HG03575 (cell line): ENCODE measurements around the gene CPPED1.
"Not testable (repeated sequence)": the region's sequence is repeated elsewhere in the genome, so short reads cannot be mapped to it uniquely, and the experiment has no call there.

Source experiments
- ATAC-seq: cut with Tn5 transposase; IDR thresholded peaks from one replicate; pipeline ENCODE4 v1.9.1; 2021; ENCODE audit not compliant: unreplicated experiment, insufficient number of reproducible peaks, low FRiP score; ENCODE audit errors: extremely low read depth

The CPPED1 gene

DNA sequence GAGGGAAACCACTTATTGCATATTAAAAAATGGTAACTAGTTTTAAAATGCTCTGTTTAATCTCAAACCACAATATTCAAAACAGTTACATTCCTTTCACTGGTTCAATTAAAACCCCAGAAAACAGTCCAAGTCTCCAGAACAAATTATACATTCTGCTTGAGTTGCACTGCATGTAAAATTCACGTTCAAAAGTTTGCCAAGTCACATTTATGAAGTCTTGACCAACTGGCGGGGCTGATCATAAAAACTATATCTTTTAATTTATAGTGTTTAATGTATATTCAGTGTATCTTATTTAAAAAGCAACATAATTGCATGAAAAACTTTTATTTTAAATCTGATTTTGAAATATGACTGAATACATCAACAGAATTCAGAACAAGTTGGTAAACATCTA, 25.0 kb downstream of the CPPED1 start:
- no peak for ATAC-seq

DNA sequence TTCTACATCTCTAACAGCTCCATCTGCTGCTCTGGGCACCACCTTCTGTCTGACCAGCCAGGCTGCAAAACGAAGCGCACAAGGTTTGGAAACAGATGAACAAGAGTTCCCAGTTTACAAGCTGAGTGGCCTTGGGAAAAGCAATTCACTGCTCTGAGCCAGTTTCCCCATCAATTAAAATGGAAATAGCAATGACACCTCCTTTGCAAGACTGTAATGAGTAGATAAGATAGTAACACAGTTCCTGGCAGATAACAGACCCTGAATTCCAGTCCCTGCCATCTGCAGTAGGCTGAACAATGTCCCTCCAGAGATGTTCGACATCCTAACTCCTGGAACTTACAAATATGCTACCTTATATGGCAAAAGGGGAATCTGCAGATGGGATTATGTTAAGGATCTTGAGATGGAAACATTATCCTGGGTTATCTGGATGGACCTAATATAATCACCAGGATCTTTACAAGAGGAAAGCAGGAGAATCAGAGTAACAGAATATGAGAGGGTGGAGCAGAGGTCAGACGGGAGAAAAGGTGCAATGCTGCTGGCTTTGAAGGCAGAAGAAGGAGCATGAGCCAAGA, 27.9 kb downstream of the CPPED1 start:
- no peak for ATAC-seq

DNA sequence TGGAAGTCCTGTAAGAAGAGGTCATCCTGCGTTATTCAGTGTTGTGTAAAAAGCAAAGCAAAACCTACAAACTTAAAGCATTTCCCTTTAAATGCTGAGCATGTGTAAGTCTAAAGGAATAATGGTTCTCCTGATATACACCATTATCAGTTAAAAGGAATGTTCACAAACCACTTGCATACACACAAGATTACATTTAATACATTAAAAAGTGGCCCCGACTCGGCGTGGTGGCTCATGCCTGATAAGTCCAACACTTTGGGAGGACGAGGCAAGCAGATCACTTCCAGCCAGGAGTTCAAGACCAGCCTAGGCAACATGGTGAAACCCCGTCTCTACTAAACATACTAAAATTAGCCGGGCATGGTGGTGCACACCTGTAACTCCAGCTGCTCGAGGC, 30.5 kb downstream of the CPPED1 start:
- no peak for ATAC-seq

DNA sequence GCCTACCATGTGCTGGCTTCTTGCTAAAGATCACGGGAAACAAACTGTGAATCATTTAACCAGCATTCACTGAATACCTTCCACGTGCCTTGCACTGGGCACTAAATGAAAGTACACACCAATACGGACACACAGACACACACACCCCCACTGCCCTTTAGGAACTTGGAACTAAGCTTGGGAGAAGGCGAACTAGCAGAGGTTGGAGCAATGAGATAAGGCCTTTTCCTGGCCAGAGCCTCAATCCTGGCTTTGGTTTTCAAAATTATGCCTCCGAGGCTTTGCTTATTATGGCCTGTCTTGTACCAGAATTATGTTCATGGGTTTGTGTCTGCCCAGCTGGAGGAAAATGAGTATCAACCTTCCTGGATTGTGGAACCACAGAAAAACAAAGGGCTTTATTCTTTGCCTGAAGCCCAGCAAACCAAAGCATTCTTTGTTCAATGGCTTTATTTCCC, 32.3 kb downstream of the CPPED1 start:
- no peak for ATAC-seq

DNA sequence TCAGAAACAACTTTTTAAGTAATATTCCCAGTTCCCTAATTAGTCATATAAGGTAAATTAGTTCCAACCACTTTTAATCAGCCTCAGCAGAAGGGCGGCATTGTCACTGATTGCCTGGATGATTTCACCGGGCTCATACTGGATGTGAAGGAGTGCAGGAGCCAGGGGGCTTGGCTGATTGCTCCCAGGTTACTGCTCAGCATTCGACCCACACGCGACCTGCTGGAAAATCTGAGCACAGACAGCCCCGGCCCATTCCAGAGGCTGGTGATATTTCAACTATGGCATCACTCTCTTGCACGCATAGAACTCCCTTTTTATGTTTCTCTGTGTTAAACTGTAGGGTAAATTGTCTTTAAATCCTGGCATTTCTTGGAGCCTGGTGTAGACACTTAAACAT, 34.2 kb downstream of the CPPED1 start:
- ATAC-seq, result no peak

DNA sequence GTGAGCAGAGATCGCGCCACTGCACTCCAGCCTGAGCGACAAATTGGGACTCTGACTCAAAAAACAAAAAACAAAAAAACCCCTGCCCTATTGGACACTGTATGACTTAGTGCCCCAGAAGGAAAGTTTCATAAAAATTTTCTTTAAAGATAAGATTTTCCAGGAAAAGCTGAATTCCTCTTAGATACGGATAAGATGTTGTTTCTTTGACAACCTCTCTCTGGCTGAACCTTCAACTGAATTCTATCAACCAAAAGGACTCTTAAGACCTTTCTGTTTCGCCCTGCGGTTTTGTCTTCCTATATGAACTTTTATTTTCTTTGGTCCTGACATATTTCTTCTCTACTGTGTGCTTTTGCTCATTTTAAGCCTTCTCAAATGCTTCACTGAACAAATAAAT, 35.8 kb downstream of the CPPED1 start:
- ATAC-seq, result no peak

DNA sequence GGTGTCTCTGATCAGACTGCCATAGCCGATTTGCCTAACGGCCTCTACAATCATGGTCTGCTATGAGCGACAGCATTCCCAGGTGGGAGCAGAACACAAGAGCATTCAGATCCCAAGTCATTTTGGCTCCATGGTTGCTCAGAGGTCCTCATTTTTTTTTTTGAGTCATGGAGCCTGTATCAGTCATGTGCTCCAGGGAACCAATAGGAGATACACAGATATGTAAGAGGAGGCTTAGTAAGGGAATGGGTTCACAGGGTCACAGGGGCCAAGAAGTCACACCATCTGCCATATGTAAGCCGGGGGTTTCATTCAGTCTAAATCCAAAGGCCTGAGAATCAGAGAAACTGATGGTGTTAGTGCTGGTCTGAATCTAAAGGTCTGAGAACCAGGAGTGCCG, 36.8 kb downstream of the CPPED1 start:
- ATAC-seq, result no peak

DNA sequence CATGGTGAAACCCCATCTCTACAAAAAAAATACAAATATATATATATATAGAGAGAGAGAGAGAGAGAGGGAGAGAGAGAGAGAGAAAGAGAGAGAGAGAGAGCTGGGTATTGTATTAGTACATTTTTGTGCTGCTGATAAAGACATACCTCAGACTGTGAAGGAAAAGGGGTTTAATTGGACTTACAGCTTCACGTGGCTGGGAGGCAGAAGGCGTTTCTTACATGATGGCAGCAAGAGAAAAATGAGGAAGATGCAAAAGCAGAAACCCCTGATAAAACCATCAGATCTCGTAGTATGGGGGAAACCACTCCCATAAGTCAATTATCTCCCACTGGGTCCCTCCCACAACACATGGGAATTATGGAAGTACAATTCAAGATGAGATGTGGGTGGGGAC, 37.5 kb downstream of the CPPED1 start:
- not testable (repeated sequence) for ATAC-seq

DNA sequence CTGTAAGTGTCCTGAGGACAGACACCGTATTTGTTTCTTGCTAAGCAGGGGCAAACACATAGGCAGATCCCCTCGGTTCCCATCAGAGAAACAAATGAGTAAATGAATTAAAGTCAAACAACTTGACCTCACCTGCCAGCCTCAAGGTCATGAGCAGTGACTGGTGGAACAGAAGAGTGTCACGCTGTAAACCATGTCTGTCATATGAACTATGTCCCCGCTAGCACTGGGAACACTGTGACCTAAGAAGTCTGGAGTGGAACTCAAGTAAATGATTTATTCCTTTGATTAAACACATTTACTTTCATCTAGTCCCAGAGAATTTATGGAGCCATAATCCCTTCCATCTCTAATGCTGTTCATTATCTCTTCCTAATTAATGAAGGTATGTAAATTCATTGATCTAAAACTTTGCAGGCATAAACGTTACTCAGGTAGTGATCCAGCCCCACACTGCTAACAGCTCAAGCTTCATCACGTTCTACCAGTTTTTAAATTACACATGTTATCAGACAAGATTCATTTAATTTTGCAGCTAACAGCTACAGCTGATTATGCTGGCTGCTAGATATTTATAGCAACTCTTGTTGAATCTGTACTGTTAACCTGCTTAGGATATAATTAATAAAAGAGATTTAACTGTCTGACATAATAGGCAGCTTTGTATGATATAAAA, 38.7 kb downstream of the CPPED1 start:
- no peak for ATAC-seq

DNA sequence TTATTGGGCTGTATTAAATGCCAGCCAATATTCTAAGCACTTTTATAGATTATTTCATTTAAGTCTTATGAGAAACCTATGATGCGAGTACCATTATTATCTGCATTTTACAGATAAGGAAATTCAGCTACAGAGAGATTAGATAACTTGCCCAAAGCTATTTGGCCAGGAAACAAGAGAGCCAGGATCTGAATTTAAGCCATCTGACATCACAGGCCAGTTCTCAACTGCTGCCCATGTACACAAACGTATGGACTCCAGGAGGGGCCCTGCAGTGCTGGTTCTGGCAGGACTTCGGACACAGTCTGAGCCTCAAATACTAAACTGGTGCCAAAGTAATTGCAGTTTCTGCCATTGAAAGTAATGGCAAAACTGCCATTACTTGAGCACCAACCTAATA, 40.2 kb downstream of the CPPED1 start:
- ATAC-seq, result no peak

DNA sequence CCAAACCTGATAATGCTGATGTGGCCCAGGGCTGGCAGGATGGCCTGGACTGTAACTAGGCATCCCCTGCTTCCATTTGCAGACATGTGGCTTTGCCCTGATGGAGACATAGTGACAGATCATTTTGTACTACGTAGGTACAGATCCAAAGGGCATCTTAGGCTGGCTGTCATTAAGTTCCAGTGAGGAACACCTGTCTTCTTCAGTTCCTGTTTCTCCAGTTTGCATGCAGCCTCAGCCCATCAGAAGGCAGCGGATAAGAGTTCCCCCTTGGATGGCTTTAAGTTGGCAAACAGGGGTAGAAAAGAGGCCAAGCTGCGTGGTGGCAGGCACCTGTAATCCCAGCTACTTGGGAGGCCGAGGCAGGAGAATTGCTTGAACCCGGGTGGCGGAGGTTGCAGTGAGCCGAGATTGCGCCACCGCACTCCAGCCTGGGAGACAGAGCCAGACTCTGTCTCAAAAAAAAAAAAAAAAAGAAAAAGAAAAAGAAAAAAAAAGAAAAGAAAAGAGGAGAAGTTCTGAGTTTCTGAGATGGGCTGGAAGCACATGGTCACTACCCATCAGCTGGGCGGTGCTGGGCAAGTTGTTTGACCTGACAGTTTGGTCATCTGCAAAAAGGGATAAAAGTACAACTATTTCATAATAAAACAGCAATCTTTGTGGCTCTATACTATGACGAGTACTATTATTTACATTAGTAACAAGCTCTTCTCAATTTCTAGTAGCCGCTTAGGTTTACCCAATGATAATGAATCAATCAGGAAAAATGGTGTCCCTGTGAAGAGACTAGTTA, 42.7 kb downstream of the CPPED1 start:
- ATAC-seq, result no peak

DNA sequence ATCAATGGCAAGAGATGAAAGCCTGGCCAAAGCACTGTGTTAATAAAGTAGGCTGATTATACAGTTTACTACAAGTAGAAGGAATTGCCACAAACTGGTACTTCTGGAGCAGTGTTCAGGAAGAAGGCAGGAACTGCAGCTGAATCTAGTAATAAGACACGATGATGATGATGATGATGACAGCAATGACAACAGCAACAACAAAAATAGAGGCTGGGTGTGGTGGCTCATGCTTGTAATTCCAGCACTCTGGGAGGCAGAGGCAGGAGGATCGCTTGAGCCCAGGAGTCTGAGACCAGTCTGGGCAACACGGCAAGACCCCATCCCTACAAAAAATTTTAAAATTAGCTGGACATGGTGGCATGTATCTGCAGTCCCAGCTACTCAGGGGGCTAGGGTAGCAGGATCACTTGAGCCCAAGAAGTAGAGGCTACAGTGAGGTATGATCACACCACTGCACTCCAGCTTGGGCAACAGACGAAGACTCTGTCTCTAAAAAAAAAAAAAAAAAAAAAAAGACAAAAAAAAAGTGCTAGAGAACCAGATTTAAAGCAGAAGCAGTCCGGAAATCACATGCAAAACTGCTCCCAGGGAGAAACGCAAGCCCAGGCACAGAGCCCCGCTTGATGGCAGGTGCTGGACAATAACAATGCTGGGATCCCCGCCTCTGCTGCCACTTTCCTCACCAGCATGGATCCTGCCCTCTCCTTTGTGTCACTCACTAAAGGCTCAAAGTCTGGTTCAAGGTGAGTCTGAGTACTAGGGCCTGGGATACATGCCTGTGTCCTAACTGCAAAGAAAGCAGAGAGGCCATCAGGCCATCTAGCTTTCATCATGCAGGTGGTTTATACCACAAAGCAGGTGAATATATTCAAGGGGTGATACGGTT, 44.8 kb downstream of the CPPED1 start:
- ATAC-seq, result no peak

DNA sequence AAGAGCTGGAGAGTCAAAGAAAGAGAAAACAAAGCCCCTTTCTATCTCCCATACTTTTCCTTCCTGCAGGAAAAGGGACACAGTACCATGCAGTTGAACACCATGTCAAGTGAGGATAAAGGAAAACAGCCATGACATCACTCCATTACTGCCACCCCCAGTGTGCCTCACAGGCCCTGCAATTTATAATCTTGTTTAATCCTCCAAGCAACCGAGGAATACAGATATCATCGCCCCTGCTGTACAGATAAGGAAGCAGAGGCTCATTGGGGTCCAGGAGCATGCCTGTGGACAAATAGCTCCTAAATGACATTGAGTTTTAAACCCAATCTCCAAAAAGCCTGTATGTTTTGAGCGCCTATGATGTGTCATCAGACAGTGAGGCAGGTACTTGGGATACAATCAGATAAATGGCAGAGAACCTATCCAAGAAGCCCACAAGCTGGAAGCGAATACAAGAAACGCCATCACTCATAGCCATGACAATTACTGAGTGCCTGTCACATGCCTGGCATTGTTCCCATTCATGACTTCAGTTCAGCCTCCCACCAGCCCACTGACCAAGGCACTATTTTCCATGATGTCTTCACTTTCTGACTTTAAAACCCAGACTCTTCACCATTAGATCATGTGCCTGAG, 45.5 kb downstream of the CPPED1 start:
- ATAC-seq, result no peak

DNA sequence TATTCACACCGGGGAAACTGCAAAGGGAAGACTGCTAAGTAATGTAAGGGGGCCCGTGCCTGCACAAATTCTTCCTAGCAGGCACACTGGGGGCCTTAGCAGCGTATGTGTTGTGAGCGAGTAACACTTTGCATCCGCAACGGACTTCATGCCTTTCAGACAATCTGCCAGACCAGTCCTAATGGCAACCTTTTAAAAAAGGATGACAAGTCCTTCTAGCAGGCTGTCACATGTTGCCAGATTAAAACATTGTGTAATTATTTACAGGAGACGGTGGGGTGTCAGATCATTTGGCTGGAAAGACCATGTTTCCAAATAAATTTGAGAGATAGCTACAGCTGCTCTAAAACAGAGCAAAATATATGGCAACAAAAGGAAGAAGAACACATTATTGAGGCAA, 46.1 kb downstream of the CPPED1 start:
- ATAC-seq, result no peak

DNA sequence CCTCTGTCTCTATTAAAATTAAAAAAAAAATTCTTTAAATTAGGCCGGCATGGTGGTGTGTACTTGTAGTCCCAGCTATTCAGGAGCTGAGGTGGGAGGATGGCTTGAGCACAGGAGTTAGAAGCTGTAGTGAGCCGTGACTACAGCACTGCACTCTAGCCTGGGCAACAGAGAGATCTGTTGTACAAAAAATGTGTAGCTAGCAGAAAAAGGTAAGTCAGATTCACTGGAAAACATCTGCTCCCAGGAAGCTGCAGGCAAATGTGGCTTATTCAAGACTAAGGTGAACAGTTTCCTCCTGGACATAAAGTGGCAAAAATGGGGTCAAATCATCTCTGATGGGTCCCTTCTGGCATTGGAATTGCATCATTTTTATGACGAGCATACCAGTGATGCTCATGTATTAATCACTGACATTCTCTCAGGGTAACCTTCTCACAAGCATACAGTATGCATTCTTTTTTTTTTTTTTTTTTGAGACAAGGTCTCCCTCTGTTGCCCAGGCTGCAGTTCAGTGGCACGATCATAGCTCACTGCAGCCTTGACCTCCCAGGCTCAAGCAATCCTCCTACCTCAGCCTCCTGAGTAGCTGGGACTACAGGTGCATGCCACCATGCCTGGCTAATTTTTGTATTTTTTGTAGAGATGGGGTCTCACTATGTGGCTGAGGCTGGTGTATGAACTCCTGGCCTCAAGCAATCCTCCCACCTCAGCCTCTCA, 48.7 kb downstream of the CPPED1 start:
- no peak for ATAC-seq

DNA sequence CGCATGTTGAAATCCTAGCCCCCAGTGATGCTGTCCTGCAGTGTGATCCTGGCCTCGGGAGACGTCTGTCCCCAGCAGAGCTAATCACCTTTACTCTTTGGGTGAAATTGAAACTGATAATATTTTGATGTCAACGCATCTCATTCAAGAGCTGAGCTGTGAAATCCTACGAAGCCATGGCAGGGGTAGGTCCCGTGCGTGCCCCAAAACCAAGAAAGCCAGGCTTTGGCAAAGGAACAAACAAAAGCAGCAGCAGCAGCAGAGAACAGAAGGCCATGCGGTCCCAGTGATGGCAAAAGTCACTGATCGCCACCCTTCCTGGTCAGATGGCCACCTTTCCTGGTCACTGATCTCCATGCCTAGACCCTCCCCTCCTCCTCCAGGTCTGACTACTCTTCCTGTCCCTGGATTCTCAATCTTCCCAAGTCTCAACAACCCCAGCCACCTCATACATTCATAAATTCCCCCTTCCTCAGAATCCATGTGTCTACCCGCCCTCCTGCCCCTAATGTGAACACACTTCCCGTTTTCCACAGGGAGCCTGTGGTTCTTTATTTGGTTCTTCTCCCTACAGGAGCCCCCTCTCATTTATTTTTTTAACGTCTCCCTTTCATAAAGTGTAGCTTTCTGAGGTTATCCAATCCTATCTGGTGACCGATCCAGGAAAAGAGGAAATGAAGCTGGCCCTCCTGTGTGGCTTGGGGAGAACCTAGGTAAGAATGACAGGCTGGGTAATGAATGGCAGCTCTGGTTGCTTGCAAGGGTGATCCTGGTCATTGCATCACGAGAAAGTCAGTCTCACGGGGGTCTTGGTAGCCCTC, 50.3 kb downstream of the CPPED1 start:
- ATAC-seq, result no peak

DNA sequence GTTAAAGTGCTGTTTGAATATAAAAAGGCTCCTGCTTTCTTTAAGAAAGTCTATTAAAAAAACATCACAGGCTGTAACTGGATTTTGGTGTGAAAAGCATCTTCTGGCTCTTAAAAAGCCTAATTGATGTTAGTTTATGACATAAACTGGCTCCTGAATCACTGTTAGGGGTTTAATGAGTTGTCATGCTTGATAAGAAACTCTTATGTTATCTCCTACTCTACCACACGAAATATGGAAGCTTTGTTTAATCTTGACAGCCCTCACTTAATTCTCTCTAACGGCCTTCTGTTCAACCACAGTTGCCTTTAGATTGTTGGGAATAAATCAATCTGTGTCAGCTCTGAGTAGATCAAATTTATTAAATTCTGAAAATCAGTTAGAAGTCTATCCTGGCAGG, 51.5 kb downstream of the CPPED1 start:
- no peak for ATAC-seq

DNA sequence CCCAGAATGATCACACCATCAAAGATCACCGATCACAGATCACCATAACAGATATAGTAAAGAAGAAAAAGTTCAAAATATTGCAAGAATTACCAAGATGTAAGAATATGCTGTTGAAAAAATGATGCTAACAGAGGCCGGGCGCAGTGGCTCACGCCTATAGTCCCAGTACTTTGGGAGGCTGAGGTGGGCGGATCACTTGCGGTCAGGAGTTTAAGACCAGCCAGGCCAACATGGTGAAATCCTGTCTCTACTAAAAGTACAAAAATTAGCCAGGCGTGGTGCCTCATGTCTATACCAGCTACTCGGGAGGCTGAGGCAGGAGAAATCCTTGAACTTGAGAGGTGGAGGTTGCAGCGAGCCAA, 53.2 kb downstream of the CPPED1 start:
- ATAC-seq, result no peak
